Mucosa of descending colon (tissue), 3 donors: ENCODE results near the gene DPY19L1. TPM values are rescaled to one million over a fixed set of nuclear protein-coding genes. Genes with fewer than 3 reads are reported as not detected.
A peak's percentile ranks its signal among the peaks of the same experiment; 100 is the strongest.
"Not testable (repeated sequence)": the region's sequence is repeated elsewhere in the genome, so short reads cannot be mapped to it uniquely, and the experiment has no call there.

ENCODE experiments used
- ATAC-seq: fragments of 200-7000 bp; cut with Tn5 transposase; one replicate; pipeline ENCODE4 v1.9.1; 2020; ENCODE audit warnings: mild to moderate bottlenecking, moderate library complexity
- DNase-seq, 3 donors: peaks; one replicate each; pipeline ENCODE4 v3.0.0-alpha.2; 2020
- H3K36me3 ChIP-seq: fragments of 200-600 bp; one replicate; pipeline ENCODE4 v1.8.0; 2021; ENCODE audit warnings: low read depth, mild to moderate bottlenecking
- H3K4me1 ChIP-seq: fragments of 200-600 bp; one replicate; pipeline ENCODE4 v1.8.0; 2021; ENCODE audit warnings: low read depth, mild to moderate bottlenecking
- H3K4me3 ChIP-seq: fragments of 200-600 bp; one replicate; pipeline ENCODE4 v1.8.0; 2021; ENCODE audit warnings: mild to moderate bottlenecking
- H3K9me3 ChIP-seq: fragments of 200-600 bp; one replicate; pipeline ENCODE4 v1.8.0; 2021; ENCODE audit warnings: mild to moderate bottlenecking
- CTCF ChIP-seq: fragments of 200-600 bp; IDR thresholded peaks from one replicate; pipeline ENCODE4 v1.8.0; 2022; ENCODE audit warnings: antibody characterized with exemption, mild to moderate bottlenecking
- intact Hi-C, 2 donors: fragments of 100-400 bp; cut with DNase I in 1 of 2; cut with micrococcal nuclease in 1 of 2; formaldehyde crosslinking; loops; one replicate each; pipeline versions ENCODE4 v1.11.0 to v1.11.1; 2022; cut with DNase I, micrococcal nuclease
- total RNA-seq, 3 donors: library from RNA; stranded (reverse); fragmentation: NEBNext Ultra II Directional in 2 of 3; extraction: Animal tissue kit (Norgen Biotek cat#: 25700) in 2 of 3; gene quantifications; one replicate each; pipeline versions ENCODE4 v1.2.1 to v1.2.4, GENCODE V29; 2021 to 2023
- donor health status: DM: no; HTN: no; CAD: no; lungs with moderate emphysema.
- donor health status: DM: no; HTN: no; CAD: no.
- donor health status: DM: no; HTN: yes; CAD: no.

DPY19L1 gene
- total RNA-seq, 3 donors from 2014 or later, result 18.6 to 27.1 (median 20.8) TPM

DNA sequence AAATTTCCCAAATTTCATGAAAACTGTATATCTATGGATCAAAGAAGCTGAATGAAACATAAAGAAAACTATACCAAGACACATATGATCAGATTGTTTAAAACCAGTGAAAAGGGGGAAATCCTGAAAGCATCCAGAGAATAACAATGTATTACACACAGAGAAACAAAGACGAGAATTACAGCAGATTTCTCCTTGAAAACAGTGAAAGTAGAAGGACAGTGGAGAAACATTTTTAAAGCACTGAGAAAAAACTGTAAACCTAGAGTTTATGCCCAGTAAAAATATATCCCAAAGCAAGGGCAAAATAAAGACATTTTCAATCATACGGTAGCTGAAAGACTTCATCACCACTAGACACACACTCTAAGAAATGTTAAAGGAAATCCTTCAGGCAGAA is 121.0 kb downstream of the DPY19L1 start:
- intact Hi-C loops, result no loop called here
- H3K4me3 ChIP-seq, result no peak overlapping the region
- no peaks in the 10 kb centered on the region for H3K36me3 ChIP-seq
- H3K9me3 ChIP-seq, result peaks cover 6% of the 10 kb centered on the region
- ATAC-seq, result no peak
- H3K4me1 ChIP-seq, result no peaks in the 10 kb centered on the region
- DNase-seq, result no peak
- no peak for TF ChIP-seq CTCF

GRCh38 chr7:34912236-34912635 is 125.0 kb downstream of the DPY19L1 start:
- intact Hi-C loops, result no loop called here
- H3K4me3 ChIP-seq, result no peak overlapping the region
- peaks cover 6% of the 10 kb centered on the region for H3K9me3 ChIP-seq
- H3K36me3 ChIP-seq, result no peaks in the 10 kb centered on the region
- ATAC-seq (no peak), DNase-seq (no peak)
- TF ChIP-seq CTCF, result no peak
- H3K4me1 ChIP-seq, result no peaks in the 10 kb centered on the region

DNA sequence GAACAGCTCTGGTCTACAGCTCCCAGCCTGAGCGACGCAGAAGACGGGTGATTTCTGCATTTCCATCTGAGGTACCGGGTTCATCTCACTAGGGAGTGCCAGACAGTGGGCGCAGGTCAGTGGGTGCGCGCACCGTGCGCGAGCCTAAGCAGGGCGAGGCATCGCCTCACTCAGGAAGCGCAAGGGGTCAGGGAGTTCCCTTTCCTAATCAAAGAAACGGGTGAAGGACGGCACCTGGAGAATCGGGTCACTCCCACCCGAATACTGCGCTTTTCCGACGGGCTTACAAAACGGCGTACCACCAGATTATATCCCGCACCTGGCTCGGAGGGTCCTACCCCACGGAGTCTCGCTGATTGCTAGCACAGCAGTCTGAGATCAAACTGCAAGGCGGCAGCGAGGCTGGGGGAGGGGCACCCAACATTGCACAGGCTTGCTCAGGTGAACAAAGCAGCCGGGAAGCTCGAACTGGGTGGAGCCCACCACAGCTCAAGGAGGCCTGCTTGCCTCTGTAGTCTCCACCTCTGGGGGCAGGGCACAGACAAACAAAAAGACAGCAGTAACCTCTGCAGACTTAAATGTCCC is 130.9 kb downstream of the DPY19L1 start:
- H3K36me3 ChIP-seq, H3K4me1 ChIP-seq, H3K4me3 ChIP-seq, ATAC-seq, intact Hi-C loops, H3K9me3 ChIP-seq: not testable (repeated sequence)
- DNase-seq, result peak; percentile 43 to 57 (median 50)

GRCh38 chr7:34904987-34905386 is 132.3 kb downstream of the DPY19L1 start:
- no peaks in the 10 kb centered on the region for H3K9me3 ChIP-seq
- ATAC-seq, result no peak
- no peaks in the 10 kb centered on the region for H3K36me3 ChIP-seq
- no peak for TF ChIP-seq CTCF
- H3K4me3 ChIP-seq, result no peak overlapping the region
- no peaks in the 10 kb centered on the region for H3K4me1 ChIP-seq
- DNase-seq, result no peak
- intact Hi-C loops, result no loop called here

GRCh38 chr7:34903921-34904320 is 133.4 kb downstream of the DPY19L1 start:
- H3K4me3 ChIP-seq, DNase-seq, H3K9me3 ChIP-seq, ATAC-seq, H3K4me1 ChIP-seq, intact Hi-C loops, H3K36me3 ChIP-seq: not testable (repeated sequence)

GRCh38 chr7:34902182-34902581 is 135.1 kb downstream of the DPY19L1 start:
- TF ChIP-seq CTCF, result no peak
- Histone ChIP-seq H3K36me3 (no peaks in the 10 kb centered on the region), H3K4me3 (no peak overlapping the region), H3K4me1 (no peaks in the 10 kb centered on the region), H3K9me3 (no peaks in the 10 kb centered on the region)
- intact Hi-C loops, result no loop called here
- DNase-seq, result no peak
- no peak for ATAC-seq
